ENCODE data around the gene OR10G2. TPM values are rescaled to one million over a fixed set of nuclear protein-coding genes. Genes with fewer than 3 reads are reported as not detected.
"Not testable (repeated sequence)": the region's sequence is repeated elsewhere in the genome, so short reads cannot be mapped to it uniquely, and the experiment has no call there.

Gene OR10G2
- total RNA-seq, 4 donors from 2014 or later = not detected

GRCh38 chr14:21647380-21647779 is 12.6 kb upstream of the OR10G2 start:
- DNase-seq (ENCODE audit: low spot score in 2 of 2) = no peak
- no peak for TF ChIP-seq POLR2A (IDR thresholded peaks at IDR 0.05)
- H3K4me3 ChIP-seq (ENCODE audit: low read depth, poor library complexity, severe bottlenecking) = no peak overlapping the region
- intact Hi-C loops (cut with DNase I; ENCODE audit: low total_unique reads) = no loop called here

DNA sequence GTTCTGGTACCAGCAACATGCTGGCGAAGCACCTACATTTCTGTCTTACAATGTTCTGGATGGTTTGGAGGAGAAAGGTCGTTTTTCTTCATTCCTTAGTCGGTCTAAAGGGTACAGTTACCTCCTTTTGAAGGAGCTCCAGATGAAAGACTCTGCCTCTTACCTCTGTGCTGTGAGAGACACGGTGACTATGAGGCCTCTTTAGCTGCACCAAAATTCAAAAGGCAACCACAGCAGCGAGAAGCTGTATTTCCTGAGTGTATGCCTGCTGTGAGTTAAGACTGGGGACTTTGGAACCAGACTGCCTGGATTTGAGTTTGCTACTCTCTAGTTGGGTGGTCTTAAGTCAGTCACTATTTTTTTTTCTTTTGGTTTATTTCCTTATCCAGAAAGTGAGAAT is 8.7 kb upstream of the OR10G2 start:
- intact Hi-C loops (cut with DNase I; ENCODE audit: low total_unique reads) = no loop called here
- no peak for DNase-seq (ENCODE audit: low spot score in 2 of 2)
- TF ChIP-seq CTCF (IDR thresholded peaks at IDR 0.05) (no peak), POLR2A (IDR thresholded peaks at IDR 0.05) (no peak)
- WGBS, 2 donors = 65 to 68% methylated on average over 5 of the region's 5 CpGs
- no peak overlapping the region for H3K4me3 ChIP-seq (ENCODE audit: low read depth, poor library complexity, severe bottlenecking)

DNA sequence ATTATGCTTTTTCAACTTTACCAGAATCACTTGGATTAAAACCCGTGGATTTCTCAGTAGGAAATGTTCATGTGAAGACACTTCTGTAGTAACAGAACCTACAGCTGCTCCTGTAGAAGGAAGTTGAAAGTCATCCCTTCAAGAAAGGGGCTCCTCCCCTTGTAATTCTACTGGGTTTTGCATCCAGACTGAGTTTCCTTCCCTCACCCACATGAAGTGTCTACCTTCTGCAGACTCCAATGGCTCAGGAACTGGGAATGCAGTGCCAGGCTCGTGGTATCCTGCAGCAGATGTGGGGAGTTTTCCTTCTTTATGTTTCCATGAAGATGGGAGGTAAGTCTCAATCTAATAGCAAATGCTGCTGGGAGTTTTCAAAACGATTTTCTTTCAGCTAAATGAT is 7.9 kb upstream of the OR10G2 start:
- H3K4me3 ChIP-seq (ENCODE audit: low read depth, poor library complexity, severe bottlenecking) = no peak overlapping the region
- no peak for DNase-seq (ENCODE audit: low spot score in 2 of 2)
- intact Hi-C loops (cut with DNase I; ENCODE audit: low total_unique reads) = no loop called here
- TF ChIP-seq CTCF (IDR thresholded peaks at IDR 0.05) = no peak
- no peak for TF ChIP-seq POLR2A (IDR thresholded peaks at IDR 0.05)
- 54 to 58% methylated on average over 3 of the region's 3 CpGs for WGBS, 2 donors

- no peak for TF ChIP-seq CTCF (IDR thresholded peaks at IDR 0.05)
- TF ChIP-seq POLR2A (IDR thresholded peaks at IDR 0.05) = no peak
- 38 to 66% methylated on average over 3 of the region's 3 CpGs for WGBS, 2 donors
- H3K4me3 ChIP-seq (ENCODE audit: low read depth, poor library complexity, severe bottlenecking) = no peak overlapping the region
- no peak for DNase-seq (ENCODE audit: low spot score in 2 of 2)
- intact Hi-C loops (cut with DNase I; ENCODE audit: low total_unique reads) = loop anchor here (5.0 kb wide), 1 partner anchor 471 kb away; no protein-coding TSS in a partner anchor
These were observed 3.7 kb downstream of the OR10G2 start for GRCh38 chr14:21631084-21631483.

- WGBS, 2 donors = 92 to 94% methylated on average over 1 of the region's 1 CpG
- intact Hi-C loops (cut with DNase I; ENCODE audit: low total_unique reads) = loop anchor here (5.0 kb wide), 1 partner anchor 472 kb away; no protein-coding TSS in a partner anchor
These were observed 4.2 kb downstream of the OR10G2 start for GRCh38 chr14:21630503-21630902.

DNA sequence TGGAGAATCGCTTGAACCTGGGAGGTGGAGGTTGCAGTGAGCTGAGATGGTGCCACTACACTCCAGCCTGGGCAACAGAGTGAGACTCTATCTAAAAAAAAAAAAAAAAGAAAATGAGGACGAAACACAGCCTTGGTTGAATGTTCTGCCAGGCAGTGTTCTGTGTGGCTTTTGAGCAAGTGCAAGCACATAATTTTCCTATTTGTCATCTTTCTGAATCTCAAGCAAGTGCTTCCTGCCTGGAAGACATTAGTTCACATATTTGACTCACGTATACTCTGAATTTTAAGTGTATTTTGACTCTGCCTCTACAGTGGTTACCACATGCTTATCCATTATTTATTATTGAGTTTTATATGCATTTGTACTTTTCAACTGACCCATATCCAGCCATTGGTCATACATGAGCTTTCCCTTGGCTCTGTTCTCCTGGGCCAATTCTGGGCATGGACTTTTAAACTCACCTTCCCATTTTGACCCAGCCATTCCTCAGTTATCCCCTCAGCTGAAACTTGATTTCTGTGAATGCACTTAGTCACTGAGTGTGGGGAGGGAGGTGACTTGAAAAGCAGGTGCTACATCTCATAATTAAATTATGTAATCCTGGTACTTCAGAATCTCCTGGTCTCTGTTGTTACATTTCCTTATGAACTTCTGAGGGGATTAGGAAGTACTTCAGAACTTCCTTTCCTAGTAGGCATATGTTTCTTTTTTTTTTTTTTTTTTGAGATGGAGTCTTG is 8.1 kb downstream of the OR10G2 start:
- WGBS, 2 donors = 60 to 62% methylated on average over 3 of the region's 3 CpGs
- intact Hi-C loops (cut with DNase I; ENCODE audit: low total_unique reads) = no loop called here
- TF ChIP-seq CTCF (IDR thresholded peaks at IDR 0.05) = no peak
- H3K4me3 ChIP-seq (ENCODE audit: low read depth, poor library complexity, severe bottlenecking) = no peak overlapping the region
- no peak for DNase-seq (ENCODE audit: low spot score in 2 of 2)

More at GRCh38 chr14:21630503-21630902, 4.2 kb downstream of the OR10G2 start:
- not testable (repeated sequence) for DNase-seq (ENCODE audit: low spot score in 2 of 2); H3K4me3 ChIP-seq (ENCODE audit: low read depth, poor library complexity, severe bottlenecking)

GRCh38 chr14:21617614-21618013 is 17.1 kb downstream of the OR10G2 start:
- TF ChIP-seq POLR2A (IDR thresholded peaks at IDR 0.05) = no peak
- TF ChIP-seq CTCF (IDR thresholded peaks at IDR 0.05) = no peak
- intact Hi-C loops (cut with DNase I; ENCODE audit: low total_unique reads) = no loop called here
- 64 to 73% methylated on average over 8 of the region's 8 CpGs for WGBS, 2 donors
- no peak overlapping the region for H3K4me3 ChIP-seq (ENCODE audit: low read depth, poor library complexity, severe bottlenecking)
- no peak for DNase-seq (ENCODE audit: low spot score in 2 of 2)
